CD4-positive, alpha-beta T cell treated with Interferon gamma for 1 hour (primary cell): Measurements from ENCODE around the gene FNDC3B.
A peak's percentile ranks its signal among the peaks of the same experiment; 100 is the strongest.
"Not testable (repeated sequence)": the region's sequence is repeated elsewhere in the genome, so short reads cannot be mapped to it uniquely, and the experiment has no call there.

Source experiments
- DNase-seq: peaks from one replicate; pipeline ENCODE4 v3.0.0-alpha.2; 2020

Gene FNDC3B

DNA sequence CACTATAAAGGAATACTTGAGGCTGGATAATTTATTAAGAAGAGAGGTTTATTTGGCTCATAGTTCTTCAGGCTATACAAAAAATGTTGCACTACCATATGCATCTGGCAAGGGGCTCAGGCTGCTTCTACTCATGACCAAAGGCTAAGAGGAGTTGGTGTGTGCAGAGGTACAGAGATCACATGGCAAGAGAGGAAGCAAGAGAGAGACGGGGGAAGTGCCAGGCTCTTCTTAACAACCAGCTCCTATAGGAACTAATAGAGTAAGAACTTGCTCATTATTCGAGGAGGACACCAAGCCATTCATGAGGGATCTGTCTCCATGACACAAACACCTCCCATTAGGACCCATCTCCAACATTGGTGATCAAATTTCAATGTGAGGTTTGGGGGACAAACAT, 6.0 kb upstream of the FNDC3B start:
- no peak for DNase-seq

DNA sequence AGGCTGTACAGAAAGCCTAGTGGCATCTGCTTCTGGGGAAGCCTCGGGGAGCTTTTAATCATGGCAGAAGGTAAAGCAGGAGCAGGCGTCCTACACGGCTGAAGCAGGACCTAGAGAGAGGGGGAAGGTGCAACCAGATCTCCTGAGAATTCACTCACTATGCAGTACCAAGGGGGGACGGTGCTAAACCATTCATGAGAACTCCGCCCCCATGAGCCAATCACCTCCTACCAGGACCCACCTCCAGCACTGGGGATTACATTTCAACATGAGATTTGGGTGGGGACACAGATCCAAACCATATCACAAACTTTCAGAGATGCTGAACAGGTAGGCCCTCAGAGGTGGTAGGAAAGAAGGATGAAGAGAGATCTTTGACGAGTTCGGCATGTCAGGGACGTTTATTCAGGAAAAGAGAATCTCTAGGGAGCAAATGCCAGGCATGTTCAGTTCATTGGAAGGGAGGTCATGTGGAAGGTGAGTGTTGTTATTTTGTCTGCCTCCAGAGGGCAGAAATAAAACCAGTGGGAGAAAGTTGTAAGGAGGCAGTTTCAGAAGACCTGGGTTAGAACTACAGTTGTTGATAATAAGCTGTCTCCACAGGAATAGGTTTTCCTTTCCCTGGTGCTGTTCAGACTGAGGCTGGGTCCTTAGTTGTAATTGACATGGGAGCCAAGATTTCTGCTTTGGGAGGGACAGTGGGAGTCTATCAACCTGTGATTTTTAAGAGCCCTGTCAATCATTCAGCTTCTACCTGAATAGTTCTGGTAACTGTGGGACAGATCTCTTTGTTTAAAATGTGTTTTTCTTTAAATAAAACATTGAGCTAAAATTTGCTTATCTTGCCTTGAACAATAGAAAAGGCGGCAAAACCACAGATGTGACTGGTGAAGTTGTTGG, 4.3 kb upstream of the FNDC3B start:
- no peak for DNase-seq

DNA sequence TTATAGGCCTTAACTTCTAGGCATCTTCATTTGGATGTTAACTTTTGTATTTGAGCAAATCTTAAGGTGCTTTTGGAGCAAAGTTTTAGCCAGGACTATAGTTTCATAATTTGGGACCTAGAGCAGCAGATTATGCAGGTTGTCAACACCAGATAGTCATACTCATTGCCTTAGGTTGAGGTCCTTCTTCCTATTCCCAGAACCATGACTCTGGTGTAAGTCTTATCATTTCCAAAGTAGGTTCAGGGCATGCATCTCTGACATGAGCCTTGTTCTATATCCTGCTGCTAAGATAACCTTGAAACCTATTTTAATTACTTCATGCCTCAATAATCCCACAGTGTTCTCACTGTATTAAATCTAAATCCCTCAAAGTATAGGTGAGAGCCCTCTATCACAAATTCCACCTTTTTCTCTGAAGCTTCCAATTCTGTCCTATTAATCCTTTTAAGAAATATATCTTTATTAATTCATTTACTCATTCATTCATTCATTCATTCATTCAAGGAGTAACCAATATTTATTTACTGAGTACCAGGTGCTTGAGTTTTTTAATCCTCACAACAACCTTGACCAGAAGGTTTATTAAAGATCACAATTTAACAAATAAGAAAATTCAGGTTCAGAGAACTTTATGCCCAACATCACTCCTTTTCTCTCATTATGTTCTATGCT, 2.7 kb upstream of the FNDC3B start:
- no peak for DNase-seq

DNA sequence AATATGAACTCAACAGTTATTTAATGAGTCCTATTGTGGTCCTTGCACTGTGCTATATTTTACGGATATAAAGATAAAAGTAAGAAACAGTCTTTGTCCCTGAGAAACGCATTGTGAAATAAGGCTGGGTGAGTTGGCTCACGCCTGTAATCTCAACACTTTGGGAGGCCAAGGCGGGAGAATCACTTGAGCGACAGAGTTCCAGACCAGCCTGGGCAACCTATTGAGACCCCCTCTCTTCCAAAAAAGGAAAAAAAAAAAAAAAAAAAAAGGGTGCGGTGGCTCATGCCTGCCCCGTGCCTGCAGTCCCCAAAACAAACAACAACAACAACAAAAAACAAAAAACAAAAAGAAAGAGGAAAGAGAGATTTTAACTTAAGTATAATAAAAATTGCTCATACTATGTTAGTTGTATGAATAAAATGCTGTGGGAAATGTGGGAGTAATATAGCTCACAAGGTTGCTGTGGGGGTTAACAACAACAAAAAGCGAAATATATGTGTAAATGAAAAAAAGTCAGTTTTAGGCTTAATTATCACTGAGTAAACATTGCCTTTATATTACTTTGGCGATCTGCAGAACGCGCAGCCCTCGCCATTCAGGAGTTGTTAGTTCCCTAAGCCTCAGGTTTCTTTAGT, 461 bp upstream of the FNDC3B start:
- no peak for DNase-seq

DNA sequence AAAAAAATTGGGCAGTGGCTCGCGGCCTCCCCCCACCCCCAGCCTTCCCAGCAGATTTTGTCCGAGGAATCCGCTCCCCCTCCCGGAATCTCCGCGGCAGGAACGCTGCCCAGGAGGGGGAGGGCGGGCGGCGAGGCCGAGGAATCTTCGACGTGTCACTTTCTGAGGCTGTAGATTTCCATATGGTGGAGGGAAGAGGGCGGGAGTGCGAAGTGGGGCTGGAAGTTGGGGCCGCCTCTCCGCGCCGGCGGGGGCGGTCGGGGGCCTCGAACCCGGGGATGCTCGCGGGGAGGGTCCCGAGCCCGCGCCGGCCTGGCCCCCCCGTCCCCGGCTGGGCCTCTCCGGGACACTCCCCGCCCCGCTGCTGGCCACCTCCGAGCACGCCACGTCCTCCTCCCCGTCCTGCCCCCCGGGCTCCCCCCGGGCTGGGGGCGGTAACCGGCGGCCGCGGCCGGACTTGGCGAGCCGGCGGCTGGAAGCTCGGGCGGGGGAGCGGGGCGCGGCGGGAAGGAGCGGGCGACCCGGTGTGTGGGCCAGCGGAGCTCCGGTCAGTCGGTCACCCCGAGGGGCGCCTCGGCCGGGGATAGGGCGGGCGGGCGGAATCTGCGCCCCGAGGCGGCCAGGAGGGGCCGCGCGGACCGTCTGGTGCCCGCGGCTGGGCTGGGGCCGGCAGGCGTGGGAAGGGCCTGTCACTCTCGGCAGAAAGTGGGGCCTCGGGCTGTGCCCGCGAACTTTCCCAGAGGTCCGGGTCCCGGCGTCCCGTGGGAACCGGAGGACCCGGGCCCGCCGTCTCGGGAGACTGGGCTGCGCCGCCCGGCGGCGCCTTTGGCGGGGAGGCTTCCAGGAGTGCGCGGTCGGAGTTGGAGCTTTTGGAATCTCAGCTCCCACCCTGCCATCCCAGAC, 951 bp downstream of the FNDC3B start:
- DNase-seq = peak; percentile 42

DNA sequence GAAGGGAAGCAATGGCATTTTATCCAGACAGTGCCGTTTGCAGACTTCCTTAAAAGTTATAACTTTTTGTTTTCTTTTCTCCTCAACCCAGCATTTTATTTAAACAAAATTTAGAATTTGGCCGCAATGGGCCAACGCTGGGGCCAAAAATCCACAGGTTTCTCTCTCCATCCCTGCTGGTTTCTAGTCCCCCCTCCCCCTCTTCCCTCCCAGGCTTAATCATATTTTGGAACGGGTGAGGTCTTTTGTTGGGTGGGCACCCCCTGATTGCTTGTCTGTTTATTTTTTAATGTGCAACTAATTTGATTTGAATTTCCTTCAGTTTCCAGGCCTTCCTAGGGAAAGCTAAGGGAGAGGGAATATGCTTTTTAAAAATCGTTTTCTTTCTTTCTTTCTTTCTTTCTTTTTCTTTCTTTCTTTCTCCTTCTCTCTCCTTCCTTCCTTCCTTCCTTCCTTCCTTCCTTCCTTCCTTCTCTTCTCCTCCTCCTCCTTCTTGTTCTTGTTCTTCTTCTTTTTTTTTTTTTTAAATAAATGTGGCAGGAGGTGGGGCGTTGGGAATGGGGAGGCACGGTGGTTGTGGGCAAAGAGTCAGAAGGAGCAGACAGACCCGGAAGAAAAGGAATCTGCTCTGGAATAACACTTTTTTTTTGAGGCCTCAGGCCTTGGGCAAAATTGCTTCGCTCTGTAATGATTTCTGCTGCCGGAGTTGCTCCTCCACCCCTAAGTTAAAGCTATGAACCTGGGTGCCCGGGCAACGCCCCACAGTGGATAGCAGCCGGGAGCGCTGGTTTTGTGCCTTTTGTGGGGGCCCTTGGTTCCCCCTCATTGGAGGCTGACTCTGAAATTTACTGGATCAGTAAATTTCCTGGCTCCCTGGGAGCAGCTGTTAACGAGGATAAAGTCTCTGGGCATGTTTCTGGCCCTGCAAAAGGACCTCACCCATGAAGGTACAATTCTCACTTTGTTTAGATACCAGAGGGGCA, 1.9 kb downstream of the FNDC3B start:
- no peak for DNase-seq

DNA sequence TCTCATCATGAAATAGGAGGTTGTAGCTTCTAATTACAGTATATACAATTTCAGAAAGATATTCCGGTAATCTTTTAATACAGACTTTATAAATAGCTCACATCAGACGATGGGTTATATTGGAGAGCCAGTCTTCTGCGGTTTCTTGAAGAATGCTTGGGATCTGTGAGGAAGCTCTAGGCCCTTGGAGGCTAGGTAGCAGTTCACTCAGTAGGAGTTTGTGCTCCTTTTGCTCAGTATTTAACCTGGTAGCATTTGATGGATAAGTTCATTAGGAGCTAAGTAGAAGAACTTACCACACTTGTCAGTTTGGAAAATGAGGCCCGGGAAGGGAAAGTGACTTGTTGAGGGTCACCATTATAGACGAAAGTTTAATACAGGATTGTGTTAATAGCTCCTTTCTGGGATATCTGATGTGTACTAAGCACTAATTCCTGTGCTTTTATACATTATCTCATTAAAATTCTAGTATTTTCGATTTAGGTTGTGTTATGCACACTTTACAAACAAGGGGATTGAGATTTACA, 2.8 kb downstream of the FNDC3B start:
- no peak for DNase-seq

DNA sequence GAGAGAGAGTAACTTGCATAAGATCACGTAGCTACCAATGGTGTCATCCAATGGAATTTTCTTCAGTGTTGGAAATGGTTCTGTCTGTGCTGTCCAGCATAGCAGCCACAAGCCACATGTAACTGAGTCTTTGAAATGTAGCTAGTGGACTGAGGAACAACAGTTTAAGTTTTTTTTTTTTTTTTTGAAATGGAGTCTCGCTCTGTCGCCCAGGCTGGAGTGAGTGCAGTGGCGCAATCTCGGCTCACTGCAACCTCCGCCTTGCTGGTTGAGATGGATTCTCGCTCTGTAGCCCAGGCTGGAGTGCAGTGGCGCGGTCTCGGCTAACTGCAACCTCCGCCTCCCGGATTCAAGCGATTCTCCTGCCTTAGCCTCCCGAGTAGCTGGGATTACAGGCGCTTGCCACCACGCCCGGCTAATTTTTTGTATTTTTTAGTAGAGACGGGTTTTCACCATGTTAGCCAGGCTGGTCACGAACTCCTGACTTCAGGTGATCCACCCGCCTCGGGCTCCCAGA, 3.3 kb downstream of the FNDC3B start:
- not testable (repeated sequence) for DNase-seq

DNA sequence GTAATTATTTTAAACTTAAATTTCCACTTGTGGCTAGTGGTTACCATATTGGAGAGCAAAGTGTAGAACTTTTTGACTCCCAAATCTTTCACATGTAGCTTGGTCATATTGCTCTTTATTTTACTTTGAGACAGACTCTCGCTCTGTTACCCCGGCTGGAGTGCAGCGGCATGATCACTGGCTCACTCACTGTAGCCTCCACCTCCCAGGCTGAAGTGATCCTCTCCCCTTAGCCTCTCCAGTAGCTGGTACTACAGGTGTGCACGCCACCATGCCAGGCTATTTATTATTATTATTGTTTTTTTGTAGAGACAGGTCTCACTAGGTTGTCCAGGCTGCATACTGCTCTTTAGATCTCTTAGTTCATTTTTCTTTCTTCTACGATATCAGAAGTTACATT, 3.9 kb downstream of the FNDC3B start:
- DNase-seq = no peak

DNA sequence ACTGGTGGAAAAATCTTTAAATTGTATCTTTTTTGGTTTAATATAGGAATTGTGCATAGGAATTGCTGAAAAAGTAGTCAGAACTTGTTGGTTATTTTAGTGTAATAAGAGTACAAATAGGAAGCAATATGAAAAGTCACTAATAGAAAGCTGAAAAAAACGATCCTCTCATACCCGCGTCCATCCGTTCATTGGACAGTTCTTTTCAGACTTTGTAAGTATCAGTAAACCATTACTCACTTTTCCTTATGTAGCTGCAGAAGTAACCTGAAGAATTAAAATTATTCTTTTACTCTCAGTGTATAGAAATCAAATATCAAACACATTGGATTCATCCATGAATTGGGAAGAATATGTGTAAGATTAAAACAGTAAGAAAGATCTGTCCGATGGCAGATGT, 4.4 kb downstream of the FNDC3B start:
- DNase-seq = no peak

DNA sequence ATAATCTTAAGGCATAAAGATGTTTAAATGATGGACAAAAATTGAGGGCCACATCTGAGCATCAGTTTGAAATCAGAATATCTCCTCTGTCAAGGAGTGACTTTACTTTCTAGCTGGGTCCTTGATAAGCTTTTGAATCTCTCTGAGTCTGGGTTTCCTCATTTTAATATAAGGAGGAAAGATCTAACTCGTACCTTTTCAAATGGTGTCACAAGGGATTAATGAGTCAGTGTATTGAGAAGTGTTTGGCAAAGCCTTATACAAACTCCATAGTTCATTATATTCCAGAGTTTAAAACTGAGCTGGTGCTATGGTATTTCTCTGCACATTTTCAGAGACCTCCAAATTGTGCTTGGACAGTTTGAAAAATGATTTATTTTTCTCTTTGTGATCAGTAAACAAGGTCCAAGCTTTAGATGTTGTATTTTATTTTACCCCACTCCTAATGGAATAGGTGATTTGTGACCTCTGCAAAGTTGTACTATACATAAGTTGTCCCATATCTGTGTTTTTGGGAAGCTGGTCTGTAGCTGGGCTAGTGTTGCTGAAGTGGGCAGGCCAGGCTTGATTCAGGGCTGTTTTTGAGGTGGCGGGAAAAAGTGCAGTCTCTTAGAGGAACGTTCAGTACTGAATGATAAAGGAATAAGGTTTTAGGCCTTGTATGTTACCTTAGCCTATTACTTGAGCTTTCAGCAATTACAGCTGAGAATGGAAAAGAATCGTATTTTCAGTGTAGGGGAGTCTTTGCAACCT, 5.6 kb downstream of the FNDC3B start:
- DNase-seq = no peak

DNA sequence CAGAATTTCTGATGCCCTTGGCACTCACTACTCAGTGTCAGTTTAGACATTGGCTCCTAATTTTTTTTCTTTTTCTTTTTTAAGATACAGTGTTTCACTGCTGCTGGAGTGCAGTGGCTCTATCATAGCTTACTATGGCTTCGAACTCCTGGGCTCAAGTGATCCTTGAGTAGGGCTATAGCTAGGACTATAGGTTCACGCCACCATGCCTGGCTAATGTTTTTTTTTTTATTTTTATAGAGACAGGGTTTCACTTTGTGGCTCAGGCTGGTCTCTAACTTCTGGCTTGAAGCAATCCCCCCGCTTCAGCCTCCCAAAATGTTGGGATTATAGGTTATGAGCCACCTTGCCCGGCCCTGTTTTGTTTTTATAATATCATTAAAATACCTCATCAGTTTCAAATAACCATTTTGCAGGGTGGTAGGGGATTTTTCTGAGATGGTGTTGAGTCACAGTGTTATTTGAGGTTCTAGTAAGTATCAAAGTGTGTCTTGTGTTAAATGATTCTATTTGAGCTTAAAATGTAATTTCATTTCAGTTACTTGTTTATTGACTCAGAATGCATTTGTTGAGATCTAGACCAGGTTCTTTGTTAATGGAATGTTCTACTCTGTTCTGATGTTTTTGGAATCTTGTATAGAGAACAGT, 7.0 kb downstream of the FNDC3B start:
- DNase-seq = no peak

DNA sequence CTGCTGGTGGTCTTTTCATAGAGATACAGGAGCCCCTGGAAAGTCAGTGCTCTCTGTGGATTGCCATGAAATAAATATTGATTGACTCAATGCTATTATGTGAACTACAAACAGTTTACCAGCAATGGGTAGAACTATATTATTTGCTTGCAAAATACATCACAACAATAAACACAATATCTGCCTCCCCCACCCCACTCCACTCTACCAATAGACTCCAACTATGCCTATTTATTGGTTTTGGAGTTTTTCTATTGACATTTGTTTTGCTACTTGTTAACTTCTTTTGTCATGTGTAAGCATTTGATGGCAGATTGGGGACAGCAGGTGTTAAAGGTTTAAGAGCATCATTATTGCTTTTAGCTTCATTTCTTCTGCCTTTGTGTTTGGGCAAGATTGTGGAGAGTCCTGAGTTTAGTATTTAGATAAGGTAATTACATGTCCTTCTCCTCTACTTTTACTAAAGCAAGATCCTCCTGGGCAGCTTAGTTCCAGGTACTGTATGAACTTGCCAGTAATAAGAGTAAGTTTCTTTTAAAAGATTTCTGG, 8.3 kb downstream of the FNDC3B start:
- DNase-seq = no peak

DNA sequence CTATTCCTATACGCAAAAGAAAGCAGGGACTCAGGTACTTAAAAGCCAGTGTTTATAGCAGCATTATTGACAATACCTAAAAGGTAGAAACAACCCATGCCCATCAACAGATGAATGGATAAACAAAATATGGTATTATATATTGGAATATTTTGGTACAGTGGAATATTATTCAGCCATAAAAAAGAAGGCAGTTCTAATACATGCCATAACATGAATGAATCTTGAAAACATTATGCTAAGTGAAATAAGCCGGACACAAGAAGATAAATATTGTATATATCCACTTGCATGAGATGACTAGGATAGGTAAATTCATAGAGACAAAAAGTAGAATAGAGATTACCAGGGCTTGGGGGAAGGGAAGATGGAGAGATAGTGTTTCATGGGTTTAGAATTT, 9.2 kb downstream of the FNDC3B start:
- DNase-seq = no peak

DNA sequence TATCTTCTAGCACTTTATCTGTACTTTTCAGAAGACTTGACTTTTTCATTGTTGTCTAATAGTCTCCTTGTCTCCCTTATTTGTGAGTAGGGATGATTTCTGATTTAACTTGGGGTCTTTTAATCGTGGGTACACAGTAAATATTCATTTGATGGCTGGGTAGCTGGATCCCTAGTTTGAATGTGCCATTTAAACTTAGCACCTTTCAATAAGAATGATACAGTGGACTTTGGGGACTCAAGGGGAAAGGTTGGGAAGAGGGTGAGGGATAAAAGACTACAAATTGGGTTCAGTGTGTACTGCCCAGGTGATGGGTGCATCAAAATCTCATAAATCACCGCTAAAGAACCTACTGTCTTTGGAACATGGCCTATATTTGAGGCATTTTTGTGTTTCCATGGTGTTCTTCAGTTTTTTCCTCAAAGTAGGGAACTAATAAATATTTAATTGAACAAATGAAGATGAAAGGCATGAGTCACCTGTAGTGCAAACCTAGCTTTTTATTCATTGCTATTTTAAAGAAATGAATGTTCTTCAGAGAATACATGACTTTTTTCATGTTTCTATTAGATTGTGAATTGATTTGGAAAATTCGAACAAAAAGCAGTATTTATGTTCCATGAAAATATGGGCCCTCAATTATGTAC, 12.1 kb downstream of the FNDC3B start:
- no peak for DNase-seq

DNA sequence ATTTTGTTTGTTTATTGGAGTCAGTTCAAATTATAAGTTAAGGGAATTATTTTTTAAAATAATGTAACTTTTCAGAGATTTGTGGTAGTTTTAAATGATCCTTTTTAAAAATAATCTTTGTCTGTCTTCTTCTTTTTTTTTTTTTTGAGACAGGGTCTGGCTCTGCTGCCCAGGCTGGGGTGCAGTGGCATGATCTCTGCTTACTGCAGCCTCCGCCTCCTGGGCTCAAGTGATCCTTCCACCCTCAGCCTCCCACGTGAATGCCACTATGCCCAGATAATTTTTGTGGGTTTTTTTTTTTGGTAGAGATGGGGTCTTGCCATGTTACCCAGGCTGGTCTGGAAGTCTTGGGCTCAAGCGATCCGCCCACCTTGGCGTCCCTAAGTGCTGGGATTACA, 12.6 kb downstream of the FNDC3B start:
- DNase-seq = no peak

DNA sequence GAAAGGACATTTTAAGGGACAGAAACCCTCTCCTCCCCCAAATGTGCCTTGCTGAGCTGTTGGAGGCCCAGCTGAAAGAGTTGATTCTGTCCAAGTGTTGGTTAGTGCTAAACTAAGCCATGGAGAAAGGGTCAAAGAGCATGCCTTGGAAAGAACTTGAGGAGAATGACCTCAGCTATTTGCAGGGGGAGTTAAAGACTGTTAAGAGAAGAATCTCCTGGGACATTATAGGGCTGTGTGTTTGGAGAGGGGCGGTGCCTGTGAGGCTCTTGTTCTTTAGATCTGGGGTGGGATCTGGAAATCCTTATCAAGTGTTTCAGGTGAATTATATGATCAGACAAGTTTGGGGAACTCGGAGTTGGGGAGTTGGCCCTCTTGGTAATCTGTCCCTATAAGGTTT, 13.0 kb downstream of the FNDC3B start:
- DNase-seq = no peak

DNA sequence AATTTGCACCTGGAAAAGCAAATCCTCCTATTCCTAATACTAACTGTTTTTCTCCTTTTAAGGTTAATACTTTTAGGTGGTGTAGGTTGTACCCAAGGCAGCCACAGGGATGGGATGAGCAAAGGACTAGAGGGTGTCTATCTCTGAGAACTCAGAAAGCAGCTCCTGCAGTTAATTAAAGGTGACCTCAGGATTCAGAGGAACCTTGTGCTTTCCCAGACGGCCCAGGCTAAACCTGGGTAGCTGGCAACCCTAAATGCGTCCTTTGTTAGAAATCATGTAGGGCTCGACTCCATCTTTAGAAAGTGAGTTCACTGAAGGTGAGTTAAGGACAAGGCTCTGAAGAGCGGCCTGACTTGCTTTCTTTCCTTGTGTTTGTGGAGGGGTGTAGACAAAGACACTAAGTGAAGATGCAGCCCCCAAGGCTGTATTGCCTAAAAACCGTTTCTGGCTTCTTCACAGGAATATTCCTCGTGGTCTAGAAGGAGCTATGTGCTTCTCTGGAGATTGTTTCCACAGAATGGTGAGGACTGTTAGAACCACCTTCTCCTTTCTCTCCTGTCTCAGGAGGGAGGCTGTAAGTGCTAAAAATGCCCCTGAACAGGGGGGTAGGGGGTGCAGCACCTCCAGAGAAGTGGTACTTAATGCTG, 14.9 kb downstream of the FNDC3B start:
- DNase-seq = no peak
